ENCODE results near the gene C1orf116. TPM values are rescaled to one million over a fixed set of nuclear protein-coding genes. Genes with fewer than 3 reads are reported as not detected.

The C1orf116 gene
- total RNA-seq, 1 donor from 2014 or later = 0.10 TPM

DNA sequence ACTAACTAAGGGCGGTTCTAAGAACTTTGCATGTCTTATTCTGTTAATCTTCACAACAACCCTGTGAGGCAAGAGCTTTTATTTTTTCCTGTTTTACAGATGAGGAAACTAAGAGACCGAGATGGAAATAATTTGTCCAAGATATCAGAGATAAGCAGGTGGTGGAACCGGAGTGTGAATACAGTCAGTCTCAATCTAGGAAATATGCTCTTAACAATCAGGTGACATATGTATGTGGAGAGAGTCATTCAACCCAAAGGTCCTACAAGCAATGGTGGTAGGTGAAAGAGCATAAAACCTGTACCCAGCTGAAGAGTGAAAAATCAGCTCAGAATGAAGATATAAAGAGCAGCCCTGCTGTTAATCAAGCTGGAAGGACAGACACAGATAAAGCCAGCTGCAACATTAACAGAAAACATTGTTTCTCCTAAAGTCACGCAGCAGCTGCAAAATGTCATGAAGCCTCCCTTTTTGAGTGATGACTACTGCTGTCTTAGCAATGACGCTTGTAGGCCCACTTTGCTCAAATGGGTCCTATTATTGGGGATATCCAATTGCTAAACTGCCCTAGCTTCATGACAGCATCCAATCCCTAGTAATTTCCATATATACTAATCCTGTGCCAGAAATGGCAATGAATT lies 31.8 kb downstream of the C1orf116 start:
- DNase-seq (ENCODE audit: low spot score) = no peak

GRCh38 chr1:206998816-206999215 lies 33.7 kb downstream of the C1orf116 start:
- DNase-seq (ENCODE audit: low spot score) = no peak

- no peak for DNase-seq (ENCODE audit: low spot score)
Observed at GRCh38 chr1:206992790-206993189, 39.8 kb downstream of the C1orf116 start.

DNA sequence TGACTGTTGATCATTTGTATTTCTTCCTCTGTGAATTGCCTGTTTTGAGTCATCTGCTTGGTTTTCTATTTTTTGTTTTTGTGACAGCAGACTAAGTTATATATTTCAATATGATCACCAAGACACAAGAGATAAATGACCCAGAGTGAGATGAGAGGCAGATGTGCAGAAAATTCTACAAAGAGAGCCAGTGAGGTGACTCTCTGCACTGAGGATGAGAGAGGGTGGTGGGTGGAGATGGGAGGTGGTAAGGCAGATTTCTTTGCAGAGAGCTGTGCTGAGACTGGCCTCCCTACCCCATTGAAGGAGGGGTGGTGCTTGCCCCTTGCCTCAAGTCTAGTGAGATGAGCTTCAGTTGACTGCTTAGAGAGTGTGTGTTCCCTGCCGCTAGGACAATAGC lies 44.7 kb downstream of the C1orf116 start:
- no peak for DNase-seq (ENCODE audit: low spot score)

DNA sequence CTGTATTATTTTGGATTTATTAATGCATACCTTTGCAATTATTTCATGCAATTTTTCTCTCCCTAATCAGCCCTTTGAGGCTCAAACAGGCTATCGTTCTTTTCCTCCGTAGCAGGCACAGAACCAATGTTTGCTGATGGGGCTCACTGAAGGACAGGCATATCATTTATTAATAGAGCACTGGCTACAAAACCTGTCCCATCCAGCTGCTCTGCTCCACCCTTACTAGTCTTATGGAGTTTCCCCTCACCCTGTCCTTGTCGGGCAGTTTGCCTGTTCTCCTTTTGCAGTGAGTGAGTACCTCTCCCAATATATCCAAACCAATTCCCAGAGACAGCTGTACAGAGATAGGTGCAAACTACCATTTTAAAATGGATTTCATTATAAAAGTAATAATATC lies 45.7 kb downstream of the C1orf116 start:
- DNase-seq (ENCODE audit: low spot score) = no peak

- DNase-seq (ENCODE audit: low spot score) = no peak
Observed at GRCh38 chr1:206986402-206986801, 46.2 kb downstream of the C1orf116 start.

DNA sequence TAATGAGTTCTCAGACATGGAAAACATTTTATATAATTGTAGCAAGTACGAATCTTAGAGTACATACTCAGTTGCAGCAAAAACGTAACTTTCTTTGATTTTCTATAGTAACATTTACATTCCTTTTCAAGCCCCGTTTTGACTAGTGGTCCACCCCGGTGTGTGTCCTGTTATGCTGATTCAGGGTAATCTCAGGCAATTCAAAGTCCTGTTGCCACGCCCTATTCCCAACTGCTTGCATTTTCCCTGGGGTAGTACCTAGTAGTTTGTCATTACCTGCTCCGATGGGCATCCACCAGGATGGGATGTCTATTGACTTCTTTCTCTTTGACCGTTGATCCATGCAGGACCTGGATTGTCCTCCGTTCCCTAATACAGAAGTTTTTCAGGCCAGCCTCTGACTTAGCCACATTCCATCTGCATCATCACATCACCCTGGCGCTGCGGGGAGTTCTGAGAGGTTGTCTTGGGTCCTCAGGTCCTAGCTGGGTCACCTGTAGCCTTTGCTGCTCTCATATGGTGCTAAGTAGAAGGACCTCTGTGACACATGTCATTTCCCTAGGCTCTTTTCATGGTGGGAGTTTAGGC lies 47.3 kb downstream of the C1orf116 start:
- DNase-seq (ENCODE audit: low spot score) = no peak

DNA sequence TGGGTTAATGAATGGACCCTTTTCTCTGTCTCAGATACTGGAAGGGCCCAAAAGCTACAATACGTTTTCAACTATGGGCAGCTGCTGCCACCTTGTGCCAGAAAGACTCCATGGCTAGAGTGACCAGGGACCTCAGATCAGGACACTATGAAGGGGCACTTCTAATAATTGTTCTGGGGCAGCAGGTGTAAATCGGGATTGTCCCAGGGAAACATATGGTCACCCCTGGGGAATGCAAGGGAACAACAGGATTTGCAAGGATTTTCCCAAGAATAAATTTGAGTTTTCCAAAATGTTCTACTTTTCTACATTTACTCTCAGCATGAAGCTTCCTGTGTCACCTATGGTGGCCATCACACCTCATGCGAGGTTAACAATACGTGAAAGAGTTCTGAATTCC lies 50.3 kb downstream of the C1orf116 start:
- DNase-seq (ENCODE audit: low spot score) = no peak

DNA sequence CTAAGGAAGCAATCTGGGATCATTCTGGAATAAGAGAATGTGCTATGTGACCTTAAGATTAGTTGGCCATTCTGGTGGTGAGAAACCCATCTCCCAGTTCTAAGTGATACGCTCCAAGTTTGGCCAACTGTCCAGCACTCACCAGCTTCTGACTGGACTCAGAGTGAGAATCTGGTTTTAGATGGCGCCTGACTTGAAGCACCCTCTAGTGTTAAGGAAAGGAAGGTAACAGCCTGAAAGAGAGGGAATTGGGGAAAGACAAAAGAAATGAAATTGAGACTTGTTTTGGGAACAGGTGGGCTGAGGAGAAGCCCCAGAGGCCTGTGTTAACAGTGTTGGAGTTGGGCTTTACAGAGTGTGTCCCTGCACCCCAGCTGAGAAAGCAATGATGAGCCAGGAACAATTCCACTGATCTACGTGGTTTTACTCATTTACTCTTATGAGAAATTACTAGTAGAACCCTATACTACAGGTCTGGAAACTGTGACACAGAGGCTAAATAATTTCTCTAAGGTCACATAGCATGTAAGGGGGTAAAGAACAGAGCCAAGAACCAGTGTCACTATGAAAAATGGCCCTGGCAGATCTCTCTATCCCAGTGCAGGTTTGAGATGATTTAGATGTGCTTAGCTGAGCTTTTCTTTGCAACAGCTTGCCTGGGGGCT lies 53.0 kb downstream of the C1orf116 start:
- no peak for DNase-seq (ENCODE audit: low spot score)

GRCh38 chr1:206978259-206978658 lies 54.3 kb downstream of the C1orf116 start:
- no peak for DNase-seq (ENCODE audit: low spot score)

- no peak for DNase-seq (ENCODE audit: low spot score)
Observed at GRCh38 chr1:206975306-206975705, 57.2 kb downstream of the C1orf116 start.

GRCh38 chr1:206974140-206974539 lies 58.4 kb downstream of the C1orf116 start:
- no peak for DNase-seq (ENCODE audit: low spot score)

- DNase-seq (ENCODE audit: low spot score) = no peak
Observed at GRCh38 chr1:206972728-206973127, 59.8 kb downstream of the C1orf116 start.

- DNase-seq (ENCODE audit: low spot score) = no peak
Observed at GRCh38 chr1:206971029-206971655, 61.4 kb downstream of the C1orf116 start.

DNA sequence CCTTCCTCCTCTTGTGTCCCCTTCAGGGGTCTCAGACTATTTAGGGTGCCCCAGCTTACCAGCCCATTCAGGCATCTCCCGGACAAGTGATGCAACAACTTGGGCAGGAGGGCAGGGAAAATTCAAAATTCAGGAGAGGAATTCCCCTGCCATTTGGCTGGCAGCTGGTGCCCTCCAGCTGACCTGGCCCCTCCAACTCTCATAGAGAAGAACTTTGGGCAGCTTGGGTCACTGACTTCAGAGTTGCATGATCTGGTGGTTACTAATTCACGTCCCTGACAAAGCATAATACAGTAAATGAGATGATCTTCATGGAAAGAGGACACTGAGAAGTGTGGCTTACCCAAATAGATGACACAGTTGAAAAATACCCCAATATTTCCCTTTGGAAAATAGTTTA lies 62.1 kb downstream of the C1orf116 start, which contains the start of gene FCAMR:
FCAMR (minus strand) TSS at position 15 of the 400 bp plus-strand sequence. CDS start 335 bp downstream, outside the sequence.
- DNase-seq (ENCODE audit: low spot score) = no peak

- DNase-seq (ENCODE audit: low spot score) = no peak
Observed at GRCh38 chr1:206969090-206969489, 63.5 kb downstream of the C1orf116 start.

Other genes starting within 250 kb of the C1orf116 start
- gene IL20, start 167.1 kb downstream of the C1orf116 start, total RNA-seq = not detected
- not detected for gene IL24, start 135.3 kb downstream of the C1orf116 start, total RNA-seq
- gene FCMR, start 110.8 kb downstream of the C1orf116 start, total RNA-seq = 5.8 TPM
- 6.9 TPM for gene PIGR, start 86.3 kb downstream of the C1orf116 start, total RNA-seq
- gene FCAMR, start 62.3 kb downstream of the C1orf116 start, total RNA-seq = not detected
- 5.4 TPM for gene YOD1, start 18.5 kb upstream of the C1orf116 start, total RNA-seq
- 11.1 TPM for gene PFKFB2, start 20.5 kb upstream of the C1orf116 start, total RNA-seq
- 2.6 TPM for gene C4BPB, start 56.1 kb upstream of the C1orf116 start, total RNA-seq
- not detected for gene C4BPA, start 71.5 kb upstream of the C1orf116 start, total RNA-seq